Panc1 (cell line): ENCODE measurements around the gene YIF1A.

Experiments
- POLR2AphosphoS5 ChIP-seq: IDR thresholded peaks from 2 replicates; pipeline ENCODE4 v1.6.1; 2012; ENCODE audit warnings: mild to moderate bottlenecking, low read depth, low read length, moderate library complexity
- SIN3A ChIP-seq: IDR thresholded peaks from 2 replicates; pipeline ENCODE4 v1.6.1; 2012; ENCODE audit warnings: low read depth, mild to moderate bottlenecking, low read length, moderate library complexity, borderline replicate concordance; ENCODE audit not compliant: insufficient read depth
- TCF7L2 ChIP-seq: IDR thresholded peaks from 2 replicates; pipeline ENCODE4 v1.6.1; 2011; ENCODE audit warnings: mild to moderate bottlenecking, low read depth, low read length, inconsistent platforms
- TF ChIP-seq, protein P1 (sequence below): fragments of 450-650 bp; IDR thresholded peaks from 2 replicates; pipeline ENCODE4 v1.5.1; 2017; ENCODE audit warnings: mild to moderate bottlenecking
- TF ChIP-seq, protein P2 (sequence below), 2 experiments: IDR thresholded peaks; 2 replicates each; pipeline ENCODE4 v1.6.1; 2011 to 2012; ENCODE audit warnings: low read depth in 2 of 2, control low read depth in 1 of 2, low read length in 1 of 2, mild to moderate bottlenecking in 1 of 2, moderate library complexity in 1 of 2; ENCODE audit not compliant: insufficient read depth in 1 of 2

DNA sequence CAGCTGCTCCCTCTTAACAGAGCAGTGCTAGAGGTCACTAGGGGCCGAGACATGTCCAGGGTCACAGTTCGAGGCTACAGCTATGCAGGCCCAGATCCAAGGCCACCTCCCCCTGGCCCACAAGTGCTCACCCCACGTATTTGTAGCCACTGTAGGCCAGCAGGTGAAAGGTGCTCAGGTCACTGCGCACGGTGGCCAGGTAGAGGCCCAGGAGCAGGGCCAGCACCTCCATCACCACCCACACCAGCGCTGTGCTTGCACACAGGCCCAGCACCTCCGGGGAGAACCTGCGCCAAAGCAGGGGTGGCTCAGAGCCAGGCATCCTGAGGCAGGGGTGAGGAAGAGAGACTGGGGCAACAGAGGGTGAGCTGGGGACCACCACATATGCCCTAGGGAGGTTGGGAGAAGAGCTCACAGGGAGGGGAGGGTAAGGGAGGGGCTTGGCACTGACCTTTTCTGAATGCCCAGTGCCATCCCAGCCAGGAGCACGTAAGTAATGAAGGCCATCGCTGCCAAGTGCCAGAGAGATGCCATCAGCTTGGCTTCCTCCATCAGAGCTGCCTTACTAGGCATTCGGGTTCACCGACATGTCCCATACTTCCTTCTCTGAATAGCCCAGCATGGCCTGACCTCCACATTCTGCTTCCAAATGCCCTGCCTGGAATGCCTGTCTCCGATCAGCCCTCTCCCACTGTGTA lies 3.5 kb downstream of the YIF1A start:
- TF ChIP-seq, protein P1, sequence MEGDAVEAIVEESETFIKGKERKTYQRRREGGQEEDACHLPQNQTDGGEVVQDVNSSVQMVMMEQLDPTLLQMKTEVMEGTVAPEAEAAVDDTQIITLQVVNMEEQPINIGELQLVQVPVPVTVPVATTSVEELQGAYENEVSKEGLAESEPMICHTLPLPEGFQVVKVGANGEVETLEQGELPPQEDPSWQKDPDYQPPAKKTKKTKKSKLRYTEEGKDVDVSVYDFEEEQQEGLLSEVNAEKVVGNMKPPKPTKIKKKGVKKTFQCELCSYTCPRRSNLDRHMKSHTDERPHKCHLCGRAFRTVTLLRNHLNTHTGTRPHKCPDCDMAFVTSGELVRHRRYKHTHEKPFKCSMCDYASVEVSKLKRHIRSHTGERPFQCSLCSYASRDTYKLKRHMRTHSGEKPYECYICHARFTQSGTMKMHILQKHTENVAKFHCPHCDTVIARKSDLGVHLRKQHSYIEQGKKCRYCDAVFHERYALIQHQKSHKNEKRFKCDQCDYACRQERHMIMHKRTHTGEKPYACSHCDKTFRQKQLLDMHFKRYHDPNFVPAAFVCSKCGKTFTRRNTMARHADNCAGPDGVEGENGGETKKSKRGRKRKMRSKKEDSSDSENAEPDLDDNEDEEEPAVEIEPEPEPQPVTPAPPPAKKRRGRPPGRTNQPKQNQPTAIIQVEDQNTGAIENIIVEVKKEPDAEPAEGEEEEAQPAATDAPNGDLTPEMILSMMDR, result no peak
- TF ChIP-seq POLR2AphosphoS5, result no peak
- TF ChIP-seq TCF7L2, result no peak
- TF ChIP-seq, protein P2, sequence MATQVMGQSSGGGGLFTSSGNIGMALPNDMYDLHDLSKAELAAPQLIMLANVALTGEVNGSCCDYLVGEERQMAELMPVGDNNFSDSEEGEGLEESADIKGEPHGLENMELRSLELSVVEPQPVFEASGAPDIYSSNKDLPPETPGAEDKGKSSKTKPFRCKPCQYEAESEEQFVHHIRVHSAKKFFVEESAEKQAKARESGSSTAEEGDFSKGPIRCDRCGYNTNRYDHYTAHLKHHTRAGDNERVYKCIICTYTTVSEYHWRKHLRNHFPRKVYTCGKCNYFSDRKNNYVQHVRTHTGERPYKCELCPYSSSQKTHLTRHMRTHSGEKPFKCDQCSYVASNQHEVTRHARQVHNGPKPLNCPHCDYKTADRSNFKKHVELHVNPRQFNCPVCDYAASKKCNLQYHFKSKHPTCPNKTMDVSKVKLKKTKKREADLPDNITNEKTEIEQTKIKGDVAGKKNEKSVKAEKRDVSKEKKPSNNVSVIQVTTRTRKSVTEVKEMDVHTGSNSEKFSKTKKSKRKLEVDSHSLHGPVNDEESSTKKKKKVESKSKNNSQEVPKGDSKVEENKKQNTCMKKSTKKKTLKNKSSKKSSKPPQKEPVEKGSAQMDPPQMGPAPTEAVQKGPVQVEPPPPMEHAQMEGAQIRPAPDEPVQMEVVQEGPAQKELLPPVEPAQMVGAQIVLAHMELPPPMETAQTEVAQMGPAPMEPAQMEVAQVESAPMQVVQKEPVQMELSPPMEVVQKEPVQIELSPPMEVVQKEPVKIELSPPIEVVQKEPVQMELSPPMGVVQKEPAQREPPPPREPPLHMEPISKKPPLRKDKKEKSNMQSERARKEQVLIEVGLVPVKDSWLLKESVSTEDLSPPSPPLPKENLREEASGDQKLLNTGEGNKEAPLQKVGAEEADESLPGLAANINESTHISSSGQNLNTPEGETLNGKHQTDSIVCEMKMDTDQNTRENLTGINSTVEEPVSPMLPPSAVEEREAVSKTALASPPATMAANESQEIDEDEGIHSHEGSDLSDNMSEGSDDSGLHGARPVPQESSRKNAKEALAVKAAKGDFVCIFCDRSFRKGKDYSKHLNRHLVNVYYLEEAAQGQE (IDR thresholded peaks at IDR 0.05; ENCODE audit: insufficient read depth in 1 of 2, low read depth in 2 of 2, low read length in 1 of 2), result no peak
- no peak for TF ChIP-seq SIN3A
